Keratinocyte (primary cell): ENCODE results near the gene RGSL1. TPM values are rescaled to one million over a fixed set of nuclear protein-coding genes. Genes with fewer than 3 reads are reported as not detected.
"Not testable (repeated sequence)": the region's sequence is repeated elsewhere in the genome, so short reads cannot be mapped to it uniquely, and the experiment has no call there.

Experiments
- DNase-seq: peaks from one replicate; pipeline ENCODE4 v3.0.0-alpha.2; 2011; ENCODE audit warnings: low read depth, missing footprints, low spot score
- FAIRE-seq: peaks from 2 replicates; lab custom pipeline; 2011; peaks lifted over from hg19 to GRCh38; lab: Jason Lieb, UNC
- H2AFZ ChIP-seq: 2 replicates; pipeline ENCODE4 v1.6.0; 2012; ENCODE audit warnings: low read length, control low read depth, inconsistent platforms; ENCODE audit not compliant: control insufficient read depth
- H3K27ac ChIP-seq: 2 replicates; pipeline ENCODE4 v1.5.1; 2011; ENCODE audit warnings: low read length; ENCODE audit not compliant: control insufficient read depth, insufficient read depth
- H3K27me3 ChIP-seq: 3 replicates; pipeline ENCODE4 v1.6.0; 2011; ENCODE audit warnings: low read length; ENCODE audit not compliant: control insufficient read depth, insufficient read depth; ENCODE audit errors: extremely low read depth
- H3K36me3 ChIP-seq, 2 experiments: 2 replicates in 1 of 2; 3 replicates in 1 of 2; pipeline ENCODE4 v1.5.1; 2011; ENCODE audit warnings: low read length in 2 of 2, mild to moderate bottlenecking in 1 of 2; ENCODE audit not compliant: control insufficient read depth in 2 of 2, insufficient read depth in 2 of 2; ENCODE audit errors: extremely low read depth in 1 of 2
- H3K4me1 ChIP-seq: 3 replicates; pipeline ENCODE4 v1.5.1; 2011; ENCODE audit warnings: low read length; ENCODE audit not compliant: control insufficient read depth, insufficient read depth; ENCODE audit errors: extremely low read depth
- H3K4me2 ChIP-seq: 3 replicates; pipeline ENCODE4 v1.6.0; 2011; ENCODE audit warnings: low read depth, low read length; ENCODE audit not compliant: control insufficient read depth, insufficient read depth; ENCODE audit errors: extremely low read depth
- H3K4me3 ChIP-seq, 3 experiments: fragments of 200-600 bp in 1 of 3; sonication (generic) in 1 of 3; 2 replicates in 2 of 3; 3 replicates in 1 of 3; pipeline ENCODE4 v1.5.1; 2011 to 2016; ENCODE audit warnings: low read length in 3 of 3, mild to moderate bottlenecking in 3 of 3, control low read depth in 2 of 3, inconsistent platforms in 1 of 3, low read depth in 1 of 3, mixed read lengths in 1 of 3, mixed run types in 1 of 3, moderate library complexity in 1 of 3; ENCODE audit not compliant: control insufficient read depth in 2 of 3, insufficient read depth in 2 of 3; ENCODE audit errors: extremely low read depth in 1 of 3
- H3K79me2 ChIP-seq: 2 replicates; pipeline ENCODE4 v1.6.0; 2012; ENCODE audit warnings: low read length; ENCODE audit not compliant: control insufficient read depth, insufficient read depth
- H3K9ac ChIP-seq: 3 replicates; pipeline ENCODE4 v1.6.0; 2011; ENCODE audit warnings: low read length; ENCODE audit not compliant: control insufficient read depth, insufficient read depth; ENCODE audit errors: extremely low read depth
- H3K9me1 ChIP-seq: 3 replicates; pipeline ENCODE4 v1.6.0; 2011; ENCODE audit warnings: low read length; ENCODE audit not compliant: control insufficient read depth, insufficient read depth; ENCODE audit errors: extremely low read depth
- H3K9me3 ChIP-seq: 2 replicates; pipeline ENCODE4 v1.5.1; 2012; ENCODE audit warnings: low read depth, low read length; ENCODE audit not compliant: control insufficient read depth
- H4K20me1 ChIP-seq: 3 replicates; pipeline ENCODE4 v1.6.0; 2011; ENCODE audit warnings: low read length; ENCODE audit not compliant: control insufficient read depth, insufficient read depth; ENCODE audit errors: extremely low read depth
- EZH2 ChIP-seq: IDR thresholded peaks from one replicate; pipeline ENCODE4 v1.6.1; 2012; ENCODE audit warnings: inconsistent platforms, mild to moderate bottlenecking, low read length, moderate library complexity
- dilution Hi-C: fragments of 300-500 bp; cut with MboI; formaldehyde crosslinking; loops from one replicate; pipeline ENCODE4 v1.7.0; 2020; ENCODE audit warnings: low sequenced_read_pairs; ENCODE audit not compliant: extremely low pct_ligation_motif_present
- polyA plus RNA-seq, 5 experiments: library from polyadenylated mRNA; depleted of rRNA in 3 of 5; stranded (reverse) in 3 of 5; stranded (forward) in 1 of 5; unstranded in 1 of 5; fragments of >200 nt; gene quantifications; 1 replicate in 1 of 5; 2 replicates in 3 of 5; 3 replicates in 1 of 5; pipeline versions ENCODE4 v1.2.1 to v1.2.3, GENCODE V29; 2011 to 2012; ENCODE audit warnings: missing spikeins in 2 of 5, low read depth in 1 of 5, low replicate concordance in 1 of 5
- TF ChIP-seq, protein P1 (sequence below), 3 experiments: IDR thresholded peaks in 1 of 3; conservative IDR thresholded peaks in 1 of 3; optimal IDR thresholded peaks in 1 of 3; 2 replicates in 2 of 3; 3 replicates in 1 of 3; pipeline versions ENCODE3 to v1.5.1; 2011; ENCODE audit warnings: low read length in 3 of 3, mild to moderate bottlenecking in 3 of 3, moderate library complexity in 2 of 3, control low read depth in 1 of 3, inconsistent platforms in 1 of 3; ENCODE audit not compliant: insufficient read depth in 2 of 3; ENCODE audit errors: extremely low read depth in 1 of 3

Gene RGSL1
- polyA plus RNA-seq, 1 donor (not counting 4 experiments of a cell fraction or from before 2014, with no cell fraction given) = not detected

GRCh38 chr1:182525342-182525741 is 75.4 kb downstream of the RGSL1 start:
- no peaks in the 10 kb centered on the region for H3K9me1 ChIP-seq
- no peaks in the 10 kb centered on the region for H3K36me3 ChIP-seq
- no peak overlapping the region for H2AFZ ChIP-seq
- no peaks in the 10 kb centered on the region for H4K20me1 ChIP-seq
- no peaks in the 10 kb centered on the region for H3K79me2 ChIP-seq
- H3K4me2 ChIP-seq = no peak overlapping the region
- H3K4me1 ChIP-seq = no peaks in the 10 kb centered on the region
- no peaks in the 10 kb centered on the region for H3K27me3 ChIP-seq
- no peaks in the 10 kb centered on the region for H3K9me3 ChIP-seq
- no peak for DNase-seq
- no peak overlapping the region for H3K9ac ChIP-seq
- no peak overlapping the region for H3K27ac ChIP-seq
- no peak for FAIRE-seq
- dilution Hi-C loops = no loop called here
- H3K4me3 ChIP-seq = no peak overlapping the region
- no peak for TF ChIP-seq EZH2
- TF ChIP-seq, protein P1, sequence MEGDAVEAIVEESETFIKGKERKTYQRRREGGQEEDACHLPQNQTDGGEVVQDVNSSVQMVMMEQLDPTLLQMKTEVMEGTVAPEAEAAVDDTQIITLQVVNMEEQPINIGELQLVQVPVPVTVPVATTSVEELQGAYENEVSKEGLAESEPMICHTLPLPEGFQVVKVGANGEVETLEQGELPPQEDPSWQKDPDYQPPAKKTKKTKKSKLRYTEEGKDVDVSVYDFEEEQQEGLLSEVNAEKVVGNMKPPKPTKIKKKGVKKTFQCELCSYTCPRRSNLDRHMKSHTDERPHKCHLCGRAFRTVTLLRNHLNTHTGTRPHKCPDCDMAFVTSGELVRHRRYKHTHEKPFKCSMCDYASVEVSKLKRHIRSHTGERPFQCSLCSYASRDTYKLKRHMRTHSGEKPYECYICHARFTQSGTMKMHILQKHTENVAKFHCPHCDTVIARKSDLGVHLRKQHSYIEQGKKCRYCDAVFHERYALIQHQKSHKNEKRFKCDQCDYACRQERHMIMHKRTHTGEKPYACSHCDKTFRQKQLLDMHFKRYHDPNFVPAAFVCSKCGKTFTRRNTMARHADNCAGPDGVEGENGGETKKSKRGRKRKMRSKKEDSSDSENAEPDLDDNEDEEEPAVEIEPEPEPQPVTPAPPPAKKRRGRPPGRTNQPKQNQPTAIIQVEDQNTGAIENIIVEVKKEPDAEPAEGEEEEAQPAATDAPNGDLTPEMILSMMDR (optimal IDR thresholded peaks at IDR 0.05 in 1 of 3, IDR thresholded peaks at IDR 0.05 in 1 of 3, conservative IDR thresholded peaks at IDR 0.05 in 1 of 3; ENCODE audit: extremely low read depth in 1 of 3, insufficient read depth in 2 of 3, low read length in 3 of 3) = no peak

GRCh38 chr1:182527680-182528079 is 77.7 kb downstream of the RGSL1 start:
- H4K20me1 ChIP-seq = no peaks in the 10 kb centered on the region
- H3K36me3 ChIP-seq = no peaks in the 10 kb centered on the region
- H3K79me2 ChIP-seq = no peaks in the 10 kb centered on the region
- TF ChIP-seq EZH2 = no peak
- TF ChIP-seq, protein P1 (optimal IDR thresholded peaks at IDR 0.05 in 1 of 3, IDR thresholded peaks at IDR 0.05 in 1 of 3, conservative IDR thresholded peaks at IDR 0.05 in 1 of 3; ENCODE audit: extremely low read depth in 1 of 3, insufficient read depth in 2 of 3, low read length in 3 of 3) = no peak
- no peak for DNase-seq
- H3K9me3 ChIP-seq = no peaks in the 10 kb centered on the region
- H3K27me3 ChIP-seq = no peaks in the 10 kb centered on the region
- H3K9ac ChIP-seq = no peak overlapping the region
- dilution Hi-C loops = no loop called here
- H3K9me1 ChIP-seq = no peaks in the 10 kb centered on the region
- FAIRE-seq = no peak
- no peak overlapping the region for H3K4me2 ChIP-seq
- no peak overlapping the region for H3K4me3 ChIP-seq
- H3K27ac ChIP-seq = no peak overlapping the region
- H3K4me1 ChIP-seq = no peaks in the 10 kb centered on the region
- no peak overlapping the region for H2AFZ ChIP-seq

- H3K9ac ChIP-seq, H3K9me3 ChIP-seq, H4K20me1 ChIP-seq, H3K4me2 ChIP-seq, H3K27me3 ChIP-seq, H3K4me1 ChIP-seq, dilution Hi-C loops, DNase-seq, H3K4me3 ChIP-seq, H3K79me2 ChIP-seq, H3K27ac ChIP-seq, H3K9me1 ChIP-seq, H3K36me3 ChIP-seq, FAIRE-seq, H2AFZ ChIP-seq: not testable (repeated sequence)
Measured at GRCh38 chr1:182528206-182528605, 78.3 kb downstream of the RGSL1 start.
